ENCODE data around the gene SSBP4.

DNA sequence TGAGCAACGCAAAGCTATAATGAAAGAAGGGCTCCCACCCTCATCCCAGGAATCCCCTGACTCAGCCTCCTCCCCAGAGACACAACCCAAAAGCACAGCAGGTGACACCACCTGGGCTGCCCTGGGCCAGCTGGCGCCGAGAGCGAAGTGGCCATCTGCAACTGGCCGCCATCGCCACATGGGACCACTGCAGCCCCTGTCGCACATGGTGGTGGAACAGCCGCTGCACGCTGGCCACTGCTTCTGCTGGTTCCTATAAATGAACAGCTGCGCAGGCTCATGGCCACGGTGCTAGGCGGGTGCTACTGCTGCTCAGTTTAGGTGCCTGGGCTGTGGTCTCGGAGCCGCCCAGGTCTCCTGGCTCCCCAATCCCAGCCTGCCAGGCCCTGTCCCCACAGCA lies 30.4 kb downstream of the SSBP4 start:
- TF ChIP-seq POLR2A (IDR thresholded peaks at IDR 0.05) = no peak
- TF ChIP-seq, protein P1, sequence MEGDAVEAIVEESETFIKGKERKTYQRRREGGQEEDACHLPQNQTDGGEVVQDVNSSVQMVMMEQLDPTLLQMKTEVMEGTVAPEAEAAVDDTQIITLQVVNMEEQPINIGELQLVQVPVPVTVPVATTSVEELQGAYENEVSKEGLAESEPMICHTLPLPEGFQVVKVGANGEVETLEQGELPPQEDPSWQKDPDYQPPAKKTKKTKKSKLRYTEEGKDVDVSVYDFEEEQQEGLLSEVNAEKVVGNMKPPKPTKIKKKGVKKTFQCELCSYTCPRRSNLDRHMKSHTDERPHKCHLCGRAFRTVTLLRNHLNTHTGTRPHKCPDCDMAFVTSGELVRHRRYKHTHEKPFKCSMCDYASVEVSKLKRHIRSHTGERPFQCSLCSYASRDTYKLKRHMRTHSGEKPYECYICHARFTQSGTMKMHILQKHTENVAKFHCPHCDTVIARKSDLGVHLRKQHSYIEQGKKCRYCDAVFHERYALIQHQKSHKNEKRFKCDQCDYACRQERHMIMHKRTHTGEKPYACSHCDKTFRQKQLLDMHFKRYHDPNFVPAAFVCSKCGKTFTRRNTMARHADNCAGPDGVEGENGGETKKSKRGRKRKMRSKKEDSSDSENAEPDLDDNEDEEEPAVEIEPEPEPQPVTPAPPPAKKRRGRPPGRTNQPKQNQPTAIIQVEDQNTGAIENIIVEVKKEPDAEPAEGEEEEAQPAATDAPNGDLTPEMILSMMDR (IDR thresholded peaks at IDR 0.05) = no peak
